Hepatocyte (in vitro differentiated cells): Measurements from ENCODE around the gene CFC1B.
"Not testable (repeated sequence)": the region's sequence is repeated elsewhere in the genome, so short reads cannot be mapped to it uniquely, and the experiment has no call there.

Experiments
- CTCF ChIP-seq: fragments of 200-600 bp; sonication (generic); IDR thresholded peaks from 2 replicates; pipeline ENCODE4 v1.5.1; 2016; ENCODE audit warnings: antibody characterized with exemption, mild to moderate bottlenecking; ENCODE audit not compliant: poor library complexity
- EZH2 ChIP-seq: fragments of 200-600 bp; sonication (generic); IDR thresholded peaks from 2 replicates; pipeline ENCODE4 v1.6.1; 2016; ENCODE audit warnings: antibody characterized with exemption, mild to moderate bottlenecking, borderline replicate concordance
- EZH2phosphoT487 ChIP-seq: fragments of 200-600 bp; sonication (generic); IDR thresholded peaks from one replicate; pipeline ENCODE4 v1.6.1; 2018; ENCODE audit warnings: antibody characterized with exemption, mild to moderate bottlenecking, low read depth, moderate library complexity; ENCODE audit not compliant: unreplicated experiment, severe bottlenecking

- TF ChIP-seq EZH2, CTCF, EZH2phosphoT487: not testable (repeated sequence)
These were observed 24.0 kb downstream of the CFC1B start for GRCh38 chr2:130544978-130545377.
